ENCODE measurements around the gene SLC17A6.

DNA sequence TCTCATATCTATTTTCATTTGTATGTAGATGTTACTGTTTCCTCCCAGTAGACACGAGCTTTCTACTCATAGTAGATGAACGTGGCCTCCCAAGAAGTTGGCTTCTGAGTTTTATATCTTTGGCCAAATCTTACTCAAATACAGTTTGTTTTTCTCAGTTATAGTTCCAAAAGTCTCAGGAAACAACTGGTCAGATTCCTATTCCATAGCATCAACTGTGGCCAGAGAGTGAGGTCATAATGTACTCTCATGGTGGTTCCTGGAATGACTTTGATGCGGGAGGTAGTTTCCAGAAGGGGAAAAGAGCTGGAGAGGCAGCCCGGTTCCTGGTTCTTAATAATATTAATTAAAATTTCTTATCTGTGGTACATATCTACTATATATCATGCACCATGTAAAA is 77.3 kb downstream of the SLC17A6 start:
- no peak for TF ChIP-seq POLR2A (IDR thresholded peaks at IDR 0.05; ENCODE audit: extremely low read depth, insufficient read length)
- TF ChIP-seq, protein P1, sequence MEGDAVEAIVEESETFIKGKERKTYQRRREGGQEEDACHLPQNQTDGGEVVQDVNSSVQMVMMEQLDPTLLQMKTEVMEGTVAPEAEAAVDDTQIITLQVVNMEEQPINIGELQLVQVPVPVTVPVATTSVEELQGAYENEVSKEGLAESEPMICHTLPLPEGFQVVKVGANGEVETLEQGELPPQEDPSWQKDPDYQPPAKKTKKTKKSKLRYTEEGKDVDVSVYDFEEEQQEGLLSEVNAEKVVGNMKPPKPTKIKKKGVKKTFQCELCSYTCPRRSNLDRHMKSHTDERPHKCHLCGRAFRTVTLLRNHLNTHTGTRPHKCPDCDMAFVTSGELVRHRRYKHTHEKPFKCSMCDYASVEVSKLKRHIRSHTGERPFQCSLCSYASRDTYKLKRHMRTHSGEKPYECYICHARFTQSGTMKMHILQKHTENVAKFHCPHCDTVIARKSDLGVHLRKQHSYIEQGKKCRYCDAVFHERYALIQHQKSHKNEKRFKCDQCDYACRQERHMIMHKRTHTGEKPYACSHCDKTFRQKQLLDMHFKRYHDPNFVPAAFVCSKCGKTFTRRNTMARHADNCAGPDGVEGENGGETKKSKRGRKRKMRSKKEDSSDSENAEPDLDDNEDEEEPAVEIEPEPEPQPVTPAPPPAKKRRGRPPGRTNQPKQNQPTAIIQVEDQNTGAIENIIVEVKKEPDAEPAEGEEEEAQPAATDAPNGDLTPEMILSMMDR (IDR thresholded peaks at IDR 0.05; ENCODE audit: low read depth, low read length) = no peak

Data from NB4 (cell line).